Tibial nerve (tissue), 4 donors: Measurements from ENCODE around the gene RCOR1. TPM values are rescaled to one million over a fixed set of nuclear protein-coding genes. Genes with fewer than 3 reads are reported as not detected.
"Not testable (repeated sequence)": the region's sequence is repeated elsewhere in the genome, so short reads cannot be mapped to it uniquely, and the experiment has no call there.

Source experiments
- DNase-seq, 2 donors: peaks; one replicate each; pipeline ENCODE4 v3.0.0-alpha.2; 2019; ENCODE audit warnings: low spot score in 2 of 2
- H3K27ac ChIP-seq, 4 donors: fragments of 200-600 bp; sonication (generic) in 3 of 4; one replicate each; pipeline ENCODE4 v1.5.1; 2017 to 2019; ENCODE audit warnings: mild to moderate bottlenecking in 1 of 4
- H3K27me3 ChIP-seq, 2 donors: fragments of 200-600 bp; sonication (generic) in 1 of 2; one replicate each; pipeline versions ENCODE4 v1.5.1 to v1.6.0; 2017 to 2019
- H3K36me3 ChIP-seq, 3 donors: fragments of 200-600 bp; sonication (generic); one replicate each; pipeline ENCODE4 v1.5.1; 2018 to 2019
- H3K4me1 ChIP-seq, 4 donors: fragments of 200-600 bp; sonication (generic) in 3 of 4; one replicate each; pipeline ENCODE4 v1.5.1; 2017 to 2019
- H3K4me3 ChIP-seq, 4 donors: fragments of 200-600 bp; sonication (generic) in 3 of 4; one replicate each; pipeline ENCODE4 v1.5.1; 2017 to 2019; ENCODE audit warnings: mild to moderate bottlenecking in 1 of 4, moderate library complexity in 1 of 4
- H3K9me3 ChIP-seq, 4 donors: fragments of 200-600 bp; sonication (generic) in 3 of 4; one replicate each; pipeline ENCODE4 v1.5.1; 2017 to 2019
- EP300 ChIP-seq, 2 donors: sonication (generic); formaldehyde crosslinking; IDR thresholded peaks; one replicate each; pipeline ENCODE4 v1.6.1; 2017; ENCODE audit warnings: antibody characterized with exemption in 2 of 2, mild to moderate bottlenecking in 1 of 2
- POLR2A ChIP-seq, 2 donors: fragments of 450-650 bp; IDR thresholded peaks; one replicate each; pipeline ENCODE4 v1.6.1; 2017; ENCODE audit warnings: antibody characterized with exemption in 2 of 2, mild to moderate bottlenecking in 2 of 2, moderate library complexity in 2 of 2
- WGBS, 2 donors: methylation state at CpG; one replicate each; pipeline ENCODE4 v1.1.5; 2018; 5-methylcytosine and 5-hydroxymethylcytosine counted together
- total RNA-seq, 4 donors: library from RNA; depleted of rRNA; stranded (reverse); fragments of >200 nt; gene quantifications; one replicate each; pipeline ENCODE4 v1.1.0, GENCODE V29; 2016
- TF ChIP-seq, protein P1 (sequence below), 5 experiments: fragments of 200-600 bp in 3 of 5; fragments of 450-650 bp in 2 of 5; sonication (generic) in 3 of 5; IDR thresholded peaks; one replicate each; pipeline ENCODE4 v1.5.1; 2016 to 2019; ENCODE audit warnings: antibody characterized with exemption in 5 of 5, mild to moderate bottlenecking in 3 of 5, moderate library complexity in 2 of 5

The RCOR1 gene
- total RNA-seq, 4 donors from 2014 or later = 6.3 to 12.8 (median 10.0) TPM

- no peaks in the 10 kb centered on the region for H3K9me3 ChIP-seq
- DNase-seq = no peak
- peaks cover 0 to 22% (median 4%) of the 10 kb centered on the region in 4 donors for H3K4me1 ChIP-seq
- no peak for TF ChIP-seq POLR2A (IDR thresholded peaks at IDR 0.05)
- TF ChIP-seq EP300 (IDR thresholded peaks at IDR 0.05) = no peak
- TF ChIP-seq, protein P1, sequence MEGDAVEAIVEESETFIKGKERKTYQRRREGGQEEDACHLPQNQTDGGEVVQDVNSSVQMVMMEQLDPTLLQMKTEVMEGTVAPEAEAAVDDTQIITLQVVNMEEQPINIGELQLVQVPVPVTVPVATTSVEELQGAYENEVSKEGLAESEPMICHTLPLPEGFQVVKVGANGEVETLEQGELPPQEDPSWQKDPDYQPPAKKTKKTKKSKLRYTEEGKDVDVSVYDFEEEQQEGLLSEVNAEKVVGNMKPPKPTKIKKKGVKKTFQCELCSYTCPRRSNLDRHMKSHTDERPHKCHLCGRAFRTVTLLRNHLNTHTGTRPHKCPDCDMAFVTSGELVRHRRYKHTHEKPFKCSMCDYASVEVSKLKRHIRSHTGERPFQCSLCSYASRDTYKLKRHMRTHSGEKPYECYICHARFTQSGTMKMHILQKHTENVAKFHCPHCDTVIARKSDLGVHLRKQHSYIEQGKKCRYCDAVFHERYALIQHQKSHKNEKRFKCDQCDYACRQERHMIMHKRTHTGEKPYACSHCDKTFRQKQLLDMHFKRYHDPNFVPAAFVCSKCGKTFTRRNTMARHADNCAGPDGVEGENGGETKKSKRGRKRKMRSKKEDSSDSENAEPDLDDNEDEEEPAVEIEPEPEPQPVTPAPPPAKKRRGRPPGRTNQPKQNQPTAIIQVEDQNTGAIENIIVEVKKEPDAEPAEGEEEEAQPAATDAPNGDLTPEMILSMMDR (IDR thresholded peaks at IDR 0.05) = no peak
- H3K4me3 ChIP-seq = no peak overlapping the region
- H3K27ac ChIP-seq = no peak overlapping the region
- H3K36me3 ChIP-seq = no peaks in the 10 kb centered on the region
- WGBS, 2 donors = 65 to 67% methylated on average over 4 of the region's 4 CpGs
- H3K27me3 ChIP-seq = no peaks in the 10 kb centered on the region
Observed at GRCh38 chr14:102608064-102608446, 15.6 kb downstream of the RCOR1 start.

GRCh38 chr14:102610968-102611811 lies 18.7 kb downstream of the RCOR1 start:
- no peaks in the 10 kb centered on the region for H3K9me3 ChIP-seq
- no peak for DNase-seq
- TF ChIP-seq EP300 (IDR thresholded peaks at IDR 0.05) (no peak), POLR2A (IDR thresholded peaks at IDR 0.05) (no peak)
- TF ChIP-seq, protein P1 (IDR thresholded peaks at IDR 0.05) = no peak
- peaks cover 0 to 6% (median 3%) of the 10 kb centered on the region in 4 donors for H3K4me1 ChIP-seq
- H3K27ac ChIP-seq = no peak overlapping the region
- H3K36me3 ChIP-seq = no peaks in the 10 kb centered on the region
- H3K4me3 ChIP-seq = no peak overlapping the region
- no peaks in the 10 kb centered on the region for H3K27me3 ChIP-seq
- WGBS, 2 donors = 75 to 78% methylated on average over 5 of the region's 5 CpGs

DNA sequence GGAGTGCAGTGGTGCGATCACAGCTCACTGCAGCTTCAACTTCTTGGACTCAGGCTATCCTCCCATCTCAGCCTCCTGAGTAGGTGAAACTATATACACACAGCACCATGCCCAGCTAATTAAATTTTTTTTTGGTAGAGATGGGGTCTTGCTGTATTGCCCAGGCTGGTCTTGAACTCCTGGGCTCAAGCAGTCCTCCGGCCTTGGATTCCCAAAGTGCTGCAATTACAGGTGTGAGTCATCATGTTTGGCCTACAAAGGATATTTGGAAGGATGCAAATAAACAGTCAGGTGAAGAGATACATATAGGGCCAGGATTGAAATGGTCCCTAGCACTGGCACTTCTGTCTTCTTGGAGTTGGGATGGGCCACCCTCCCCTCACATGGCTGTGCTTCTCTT lies 23.9 kb downstream of the RCOR1 start:
- Histone ChIP-seq H3K4me3 (no peak overlapping the region), H3K36me3 (no peaks in the 10 kb centered on the region), H3K4me1 (peaks cover 0 to 12% (median 1%) of the 10 kb centered on the region in 4 donors), H3K9me3 (no peaks in the 10 kb centered on the region), H3K27me3 (no peaks in the 10 kb centered on the region), H3K27ac (no peak overlapping the region)
- DNase-seq = no peak
- TF ChIP-seq POLR2A (IDR thresholded peaks at IDR 0.05) (no peak), EP300 (IDR thresholded peaks at IDR 0.05) (no peak)
- TF ChIP-seq, protein P1 (IDR thresholded peaks at IDR 0.05) = no peak
- WGBS, 2 donors = 100% methylated on average over 2 of the region's 2 CpGs

DNA sequence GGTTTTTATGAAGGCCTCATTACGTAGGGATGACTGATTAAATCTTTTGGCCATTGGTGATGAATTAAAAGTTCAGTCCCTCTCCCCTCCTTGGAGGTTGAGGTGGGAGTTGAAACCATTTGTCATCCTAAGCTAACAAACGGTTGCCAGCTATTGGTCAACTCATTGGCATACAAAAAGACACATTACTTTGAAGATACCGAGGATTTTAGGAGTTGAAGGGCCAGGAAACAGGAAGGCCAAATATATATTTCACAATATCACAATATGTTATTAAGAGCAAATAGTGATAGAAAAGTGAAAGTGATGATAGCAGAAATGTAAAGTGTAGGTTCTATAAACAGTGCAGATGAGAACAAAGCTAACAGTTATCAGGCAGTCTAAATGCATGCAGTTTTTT lies 24.4 kb downstream of the RCOR1 start:
- Histone ChIP-seq H3K4me1 (peaks cover 0 to 10% (median 0%) of the 10 kb centered on the region in 4 donors), H3K27me3 (no peaks in the 10 kb centered on the region), H3K36me3 (no peaks in the 10 kb centered on the region), H3K4me3 (no peak overlapping the region), H3K9me3 (no peaks in the 10 kb centered on the region), H3K27ac (no peak overlapping the region)
- DNase-seq = no peak
- WGBS, 2 donors = 60 to 74% methylated on average over 3 of the region's 3 CpGs
- TF ChIP-seq, protein P1 (IDR thresholded peaks at IDR 0.05) = no peak
- TF ChIP-seq EP300 (IDR thresholded peaks at IDR 0.05) = no peak
- TF ChIP-seq POLR2A (IDR thresholded peaks at IDR 0.05) = no peak

DNA sequence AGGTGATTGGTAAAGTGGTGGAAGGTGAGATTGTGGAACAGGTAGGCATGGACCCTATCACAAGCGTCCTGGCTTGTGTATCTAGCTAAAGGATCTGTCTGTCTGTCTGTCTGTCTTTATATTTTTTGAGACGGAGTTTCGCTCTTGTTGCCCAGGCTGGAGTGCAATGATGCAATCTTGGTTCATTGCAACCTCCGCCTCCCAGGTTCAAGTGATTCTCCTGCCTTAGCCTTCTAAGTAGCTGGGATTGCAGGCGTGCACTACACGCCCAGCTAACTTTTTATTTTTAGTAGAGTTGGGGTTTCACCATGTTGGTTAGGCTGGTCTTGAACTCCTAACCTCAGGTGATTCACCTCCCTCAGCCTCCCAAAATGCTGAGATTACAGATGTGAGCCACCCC lies 26.6 kb downstream of the RCOR1 start:
- WGBS, 2 donors = 92 to 95% methylated on average over 6 of the region's 6 CpGs
- H3K4me3 ChIP-seq, H3K36me3 ChIP-seq, H3K27me3 ChIP-seq, DNase-seq, H3K27ac ChIP-seq, H3K9me3 ChIP-seq: not testable (repeated sequence)
- H3K4me1 ChIP-seq = peaks cover 0 to 15% (median 0%) of the 10 kb centered on the region in 4 donors
